Transverse colon (tissue), 4 donors: ENCODE measurements around the gene CCDC9B. TPM values are rescaled to one million over a fixed set of nuclear protein-coding genes. Genes with fewer than 3 reads are reported as not detected.
A peak's percentile ranks its signal among the peaks of the same experiment; 100 is the strongest.

Experiments used
- DNase-seq: peaks from one replicate; pipeline ENCODE4 v3.0.0-alpha.2; 2019
- H3K27ac ChIP-seq, 4 donors: fragments of 200-600 bp; sonication (generic); 2 replicates each; pipeline ENCODE4 v1.5.1; 2016 to 2018; ENCODE audit warnings: inconsistent platforms in 4 of 4
- H3K27me3 ChIP-seq: fragments of 200-600 bp; sonication (generic); 2 replicates; pipeline ENCODE4 v1.5.1; 2017; ENCODE audit warnings: inconsistent platforms
- H3K36me3 ChIP-seq, 4 donors: fragments of 200-600 bp; sonication (generic); 2 replicates each; pipeline ENCODE4 v1.5.1; 2017 to 2019; ENCODE audit warnings: inconsistent platforms in 4 of 4
- H3K4me1 ChIP-seq, 4 donors: fragments of 200-600 bp; sonication (generic); 2 replicates each; pipeline ENCODE4 v1.5.1; 2017 to 2020; ENCODE audit warnings: inconsistent platforms in 4 of 4
- H3K4me3 ChIP-seq, 4 donors: fragments of 200-600 bp; sonication (generic); 1 replicate in 1 of 4; 2 replicates in 3 of 4; pipeline versions ENCODE4 v1.5.1 to v1.6.1; 2017 to 2019; ENCODE audit warnings: inconsistent platforms in 4 of 4
- H3K9me3 ChIP-seq, 2 donors: fragments of 200-600 bp; sonication (generic); 2 replicates each; pipeline ENCODE4 v1.5.1; 2017 to 2019; ENCODE audit warnings: inconsistent platforms in 2 of 2
- EP300 ChIP-seq: sonication (generic); formaldehyde crosslinking; IDR thresholded peaks from one replicate; pipeline ENCODE4 v1.6.1; 2017; ENCODE audit warnings: antibody characterized with exemption, low read depth
- POLR2A ChIP-seq: fragments of 450-650 bp; IDR thresholded peaks from one replicate; pipeline ENCODE4 v1.6.1; 2016; ENCODE audit warnings: antibody characterized with exemption, mild to moderate bottlenecking, moderate library complexity
- POLR2AphosphoS5 ChIP-seq, 3 donors: sonication (generic); formaldehyde crosslinking; IDR thresholded peaks; one replicate each; pipeline ENCODE4 v1.6.1; 2016; ENCODE audit warnings: antibody characterized with exemption in 3 of 3
- WGBS, 2 donors: methylation state at CpG; one replicate each; pipeline ENCODE4 v1.1.5; 2018; ENCODE audit warnings: low coverage in 1 of 2; 5-methylcytosine and 5-hydroxymethylcytosine counted together
- in situ Hi-C, 4 donors: fragments of 200-750 bp; cut with MboI; loops; one replicate each; pipeline versions ENCODE4 v1.15.0 to v1.15.1; 2017; ENCODE audit warnings: low sequenced_read_pairs in 3 of 4, low pct_ligation_motif_present in 1 of 4, low pct_unique_long_range_greater_than_20kb in 1 of 4
- intact Hi-C: fragments of 100-400 bp; cut with DNase I; formaldehyde crosslinking; loops from one replicate; pipeline ENCODE4 v1.15.1; 2023; ENCODE audit warnings: low total_unique reads
- total RNA-seq, 4 donors: library from RNA; depleted of rRNA; stranded (reverse); fragments of >200 nt; gene quantifications; one replicate each; pipeline ENCODE4 v1.1.0, GENCODE V29; 2016
- TF ChIP-seq, protein P1 (sequence below), 5 experiments: fragments of 200-600 bp in 3 of 5; fragments of 450-650 bp in 2 of 5; sonication (generic) in 3 of 5; IDR thresholded peaks; 1 replicate in 2 of 5; 2 replicates in 3 of 5; pipeline ENCODE4 v1.5.1; 2016 to 2017; ENCODE audit warnings: antibody characterized with exemption in 5 of 5, inconsistent platforms in 3 of 5, mild to moderate bottlenecking in 2 of 5, moderate library complexity in 1 of 5

Gene CCDC9B
- total RNA-seq, 4 donors from 2014 or later = 22.0 to 49.4 (median 36.9) TPM

- Histone ChIP-seq H3K4me1 (peaks cover 0 to 36% (median 18%) of the 10 kb centered on the region in 4 donors), H3K27ac (peak overlapping the region; percentile 80 to 98 (median 90)), H3K9me3 (no peaks in the 10 kb centered on the region), H3K27me3 (no peaks in the 10 kb centered on the region), H3K4me3 (peak overlapping the region in 3 of 4 donors; percentile 73 to 91 (median 83)), H3K36me3 (no peaks in the 10 kb centered on the region)
- in situ Hi-C loops = loop anchor here in 1 of 4 donors (25.0 kb wide), 1 partner anchor 90 kb away; the partner anchor contains the start of gene IVD
- peak; percentile 16 for DNase-seq
- peak in 1 of 3 donors; percentile 35 for TF ChIP-seq POLR2AphosphoS5 (IDR thresholded peaks at IDR 0.05)
- TF ChIP-seq, protein P1, sequence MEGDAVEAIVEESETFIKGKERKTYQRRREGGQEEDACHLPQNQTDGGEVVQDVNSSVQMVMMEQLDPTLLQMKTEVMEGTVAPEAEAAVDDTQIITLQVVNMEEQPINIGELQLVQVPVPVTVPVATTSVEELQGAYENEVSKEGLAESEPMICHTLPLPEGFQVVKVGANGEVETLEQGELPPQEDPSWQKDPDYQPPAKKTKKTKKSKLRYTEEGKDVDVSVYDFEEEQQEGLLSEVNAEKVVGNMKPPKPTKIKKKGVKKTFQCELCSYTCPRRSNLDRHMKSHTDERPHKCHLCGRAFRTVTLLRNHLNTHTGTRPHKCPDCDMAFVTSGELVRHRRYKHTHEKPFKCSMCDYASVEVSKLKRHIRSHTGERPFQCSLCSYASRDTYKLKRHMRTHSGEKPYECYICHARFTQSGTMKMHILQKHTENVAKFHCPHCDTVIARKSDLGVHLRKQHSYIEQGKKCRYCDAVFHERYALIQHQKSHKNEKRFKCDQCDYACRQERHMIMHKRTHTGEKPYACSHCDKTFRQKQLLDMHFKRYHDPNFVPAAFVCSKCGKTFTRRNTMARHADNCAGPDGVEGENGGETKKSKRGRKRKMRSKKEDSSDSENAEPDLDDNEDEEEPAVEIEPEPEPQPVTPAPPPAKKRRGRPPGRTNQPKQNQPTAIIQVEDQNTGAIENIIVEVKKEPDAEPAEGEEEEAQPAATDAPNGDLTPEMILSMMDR (IDR thresholded peaks at IDR 0.05) = no peak
- intact Hi-C loops = loop anchor here (1.0 to 10.0 kb wide), 2 partner anchors 18 to 218 kb away; partner anchors contain the start of genes BMF and CCDC9B
- WGBS, 2 donors = 56% methylated on average over 13 to 22 of the region's 26 CpGs
Measured at GRCh38 chr15:40322531-40323238, 18.1 kb downstream of the CCDC9B start.

- DNase-seq = peak; percentile 65
- Histone ChIP-seq H3K4me3 (no peak overlapping the region), H3K27ac (peak overlapping the region; percentile 80 to 98 (median 90)), H3K9me3 (no peaks in the 10 kb centered on the region), H3K27me3 (no peaks in the 10 kb centered on the region), H3K4me1 (peaks cover 0 to 27% (median 17%) of the 10 kb centered on the region in 4 donors), H3K36me3 (no peaks in the 10 kb centered on the region)
- TF ChIP-seq POLR2A (no peak), EP300 (no peak), POLR2AphosphoS5 (IDR thresholded peaks at IDR 0.05) (no peak)
- TF ChIP-seq, protein P1 (IDR thresholded peaks at IDR 0.05) = peak; percentile 84 to 96 (median 90)
- intact Hi-C loops = loop anchor here (1.0 to 10.0 kb wide), 2 partner anchors 38 to 216 kb away; partner anchors contain the start of gene BMF
- in situ Hi-C loops = loop anchor here in 1 of 4 donors (25.0 kb wide), 1 partner anchor 91 kb away; the partner anchor contains the start of gene IVD
- 0% methylated on average over 2 of the region's 2 CpGs; no CpG with 5 or more reads in 1 of the 2 donors for WGBS, 2 donors
Measured at GRCh38 chr15:40320931-40321371, 19.8 kb downstream of the CCDC9B start.

- Histone ChIP-seq H3K4me3 (no peak overlapping the region), H3K9me3 (no peaks in the 10 kb centered on the region), H3K36me3 (no peaks in the 10 kb centered on the region), H3K27me3 (no peaks in the 10 kb centered on the region), H3K27ac (no peak overlapping the region), H3K4me1 (peaks cover 0 to 21% (median 17%) of the 10 kb centered on the region in 4 donors)
- intact Hi-C loops = loop anchor here (10.0 kb wide), 1 partner anchor 216 kb away; the partner anchor contains the start of gene BMF
- in situ Hi-C loops = loop anchor here in 1 of 4 donors (25.0 kb wide), 1 partner anchor 92 kb away; the partner anchor contains the start of gene IVD
- no peak for DNase-seq
- TF ChIP-seq POLR2AphosphoS5 (IDR thresholded peaks at IDR 0.05) (no peak), POLR2A (no peak), EP300 (no peak)
- TF ChIP-seq, protein P1 (IDR thresholded peaks at IDR 0.05) = no peak
- 100% methylated on average over 1 of the region's 1 CpG; no CpG with 5 or more reads in 1 of the 2 donors for WGBS, 2 donors
Measured at GRCh38 chr15:40320409-40320808, 20.3 kb downstream of the CCDC9B start.

GRCh38 chr15:40317580-40317979, 23.2 kb downstream of the CCDC9B start:
- intact Hi-C loops = no loop called here

More at GRCh38 chr15:40317580-40317979, 23.2 kb downstream of the CCDC9B start:
- Histone ChIP-seq H3K4me3 (no peak overlapping the region), H3K36me3 (no peaks in the 10 kb centered on the region), H3K4me1 (peaks cover 0 to 16% (median 8%) of the 10 kb centered on the region in 4 donors), H3K27ac (no peak overlapping the region), H3K9me3 (no peaks in the 10 kb centered on the region), H3K27me3 (no peaks in the 10 kb centered on the region)
- in situ Hi-C loops = loop anchor here in 1 of 4 donors (25.0 kb wide), 1 partner anchor 95 kb away; the partner anchor contains the start of gene IVD
- no peak for TF ChIP-seq POLR2AphosphoS5 (IDR thresholded peaks at IDR 0.05)
- TF ChIP-seq, protein P1 (IDR thresholded peaks at IDR 0.05) = no peak
- TF ChIP-seq POLR2A = no peak
- TF ChIP-seq EP300 = no peak
- 71 to 75% methylated on average over 4 of the region's 4 CpGs for WGBS, 2 donors
- DNase-seq = no peak
